Aorta (tissue), 5 donors: ENCODE measurements around the gene GNAO1. TPM values are rescaled to one million over a fixed set of nuclear protein-coding genes. Genes with fewer than 3 reads are reported as not detected.

Experiments used
- ATAC-seq: fragments of 200-7000 bp; cut with Tn5 transposase; one replicate; pipeline ENCODE4 v1.9.1; 2022; ENCODE audit warnings: moderate library complexity; ENCODE audit not compliant: low FRiP score
- DNase-seq, 2 donors: peaks; one replicate each; pipeline ENCODE4 v3.0.0-alpha.2; 2020
- H3K27ac ChIP-seq, 2 donors: one replicate each; pipeline ENCODE4 v1.5.1; 2013; ENCODE audit warnings: low read length in 2 of 2, mild to moderate bottlenecking in 2 of 2, moderate library complexity in 2 of 2, control low read depth in 1 of 2, inconsistent platforms in 1 of 2, low read depth in 1 of 2
- H3K27me3 ChIP-seq, 2 donors: one replicate each; pipeline ENCODE4 v1.6.1; 2013; ENCODE audit warnings: control low read depth in 1 of 2, low read length in 1 of 2, mild to moderate bottlenecking in 1 of 2, moderate library complexity in 1 of 2; ENCODE audit not compliant: insufficient read depth in 2 of 2, control insufficient read depth in 1 of 2
- H3K36me3 ChIP-seq, 2 donors: one replicate each; pipeline ENCODE4 v1.6.1; 2013; ENCODE audit warnings: control low read depth in 1 of 2, low read length in 1 of 2, mild to moderate bottlenecking in 1 of 2; ENCODE audit not compliant: insufficient read depth in 2 of 2, control insufficient read depth in 1 of 2
- H3K4me1 ChIP-seq, 2 donors: one replicate each; pipeline ENCODE4 v1.6.1; 2013; ENCODE audit warnings: low read length in 2 of 2, control low read depth in 1 of 2, mild to moderate bottlenecking in 1 of 2, moderate library complexity in 1 of 2; ENCODE audit not compliant: insufficient read depth in 2 of 2, control insufficient read depth in 1 of 2
- H3K4me3 ChIP-seq, 2 donors: one replicate each; pipeline ENCODE4 v1.5.1; 2013; ENCODE audit warnings: low read length in 2 of 2, control low read depth in 1 of 2, mild to moderate bottlenecking in 1 of 2
- H3K9me3 ChIP-seq: one replicate; pipeline ENCODE4 v1.6.1; 2013; ENCODE audit warnings: mild to moderate bottlenecking, low read length; ENCODE audit not compliant: control insufficient read depth
- WGBS, 2 donors: extraction: QIAGEN DNeasy Blood & Tissue Kit; methylation state at CpG; one replicate each; pipeline ENCODE4 v1.1.7; 2013; 5-methylcytosine and 5-hydroxymethylcytosine counted together
- intact Hi-C, 2 donors: fragments of 100-400 bp; cut with DNase I; formaldehyde crosslinking; loops; one replicate each; pipeline versions ENCODE4 v1.14.2 to v1.15.0; 2022
- polyA plus RNA-seq, 2 donors: library from polyadenylated mRNA; stranded (reverse); fragments of 200-250 nt; gene quantifications; one replicate each; pipeline ENCODE4 v1.2.3, GENCODE V29; 2013
- total RNA-seq, 2 donors: library from RNA; stranded (reverse); fragmentation: NEBNext Ultra II Directional; extraction: Animal tissue kit (Norgen Biotek cat#: 25700); gene quantifications; one replicate each; pipeline ENCODE4 v1.2.1, GENCODE V29; 2021
- donor health status: healthy with polysubstance abuse.
- donor health status: Bipolar disorder and iron deficiency.
- donor health status: DM: no; HTN: no; CAD: no.
- donor health status: DM: no; HTN: no; CAD: no.
- donor health status: DM: yes; HTN: yes; CAD: no.

The GNAO1 gene
- total and polyA plus RNA-seq, 4 donors, result 0.63 to 16.2 (median 4.2) TPM

DNA sequence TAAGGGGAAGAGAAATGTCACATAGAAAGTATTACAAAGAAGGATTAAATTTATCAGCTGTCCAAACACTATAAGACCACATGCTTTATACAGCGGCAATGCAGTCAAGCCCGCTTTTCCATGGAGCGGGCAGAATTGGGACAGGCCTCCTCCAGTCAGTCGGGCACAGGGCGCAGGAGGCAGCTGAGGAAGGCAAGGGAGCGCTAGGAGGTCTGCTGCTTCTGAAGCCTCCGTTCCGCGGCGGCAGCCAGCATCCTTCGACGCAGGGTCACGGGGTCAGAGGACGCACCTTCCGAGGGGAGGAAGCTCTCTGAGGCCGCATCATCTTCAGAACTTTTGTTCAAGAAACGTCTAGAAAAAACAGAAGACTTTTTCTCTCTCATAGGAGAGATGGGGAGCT is 171.4 kb downstream of the GNAO1 start:
- no peak for ATAC-seq
- Histone ChIP-seq H3K4me1 (no peaks in the 10 kb centered on the region), H3K36me3 (peaks cover 5 to 17% of the 10 kb centered on the region in 2 donors), H3K27me3 (no peaks in the 10 kb centered on the region), H3K9me3 (no peaks in the 10 kb centered on the region), H3K27ac (no peak overlapping the region), H3K4me3 (no peak overlapping the region)
- intact Hi-C loops, result no loop called here
- peak; percentile 27 to 71 for DNase-seq
- 92 to 93% methylated on average over 17 of the region's 17 CpGs for WGBS, 2 donors

DNA sequence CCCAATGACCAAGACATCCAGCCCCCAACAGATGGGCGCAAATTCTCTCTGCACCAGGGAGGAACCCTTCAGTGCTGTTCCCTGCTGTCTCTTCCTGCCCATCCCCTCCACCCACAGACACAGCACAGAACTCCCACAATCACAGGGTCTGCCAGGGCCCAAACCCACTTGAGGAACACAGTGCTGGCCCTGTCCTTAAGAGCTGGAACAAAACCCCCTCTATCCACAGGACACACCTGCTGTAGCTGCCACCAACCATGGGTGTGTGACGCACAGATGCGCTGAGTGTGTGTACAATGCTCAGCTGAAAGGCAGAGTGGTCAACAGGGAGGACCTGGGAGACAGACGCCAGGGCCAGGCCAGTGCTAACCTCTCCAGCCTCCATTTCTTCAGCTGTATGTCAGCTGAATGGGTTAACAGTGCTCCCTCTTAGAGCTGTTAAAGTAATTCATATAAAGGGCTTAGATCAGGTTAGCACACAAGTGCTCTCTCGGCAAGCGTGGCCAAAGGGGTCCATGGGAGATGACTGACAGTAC is 172.0 kb downstream of the GNAO1 start:
- intact Hi-C loops, result no loop called here
- no peak for ATAC-seq
- Histone ChIP-seq H3K27ac (no peak overlapping the region), H3K4me3 (no peak overlapping the region), H3K9me3 (no peaks in the 10 kb centered on the region), H3K4me1 (no peaks in the 10 kb centered on the region), H3K36me3 (peaks cover 5 to 17% of the 10 kb centered on the region in 2 donors), H3K27me3 (no peaks in the 10 kb centered on the region)
- WGBS, 2 donors, result 93 to 95% methylated on average over 6 of the region's 6 CpGs
- DNase-seq, result peak in 1 of 2 donors; percentile 20

DNA sequence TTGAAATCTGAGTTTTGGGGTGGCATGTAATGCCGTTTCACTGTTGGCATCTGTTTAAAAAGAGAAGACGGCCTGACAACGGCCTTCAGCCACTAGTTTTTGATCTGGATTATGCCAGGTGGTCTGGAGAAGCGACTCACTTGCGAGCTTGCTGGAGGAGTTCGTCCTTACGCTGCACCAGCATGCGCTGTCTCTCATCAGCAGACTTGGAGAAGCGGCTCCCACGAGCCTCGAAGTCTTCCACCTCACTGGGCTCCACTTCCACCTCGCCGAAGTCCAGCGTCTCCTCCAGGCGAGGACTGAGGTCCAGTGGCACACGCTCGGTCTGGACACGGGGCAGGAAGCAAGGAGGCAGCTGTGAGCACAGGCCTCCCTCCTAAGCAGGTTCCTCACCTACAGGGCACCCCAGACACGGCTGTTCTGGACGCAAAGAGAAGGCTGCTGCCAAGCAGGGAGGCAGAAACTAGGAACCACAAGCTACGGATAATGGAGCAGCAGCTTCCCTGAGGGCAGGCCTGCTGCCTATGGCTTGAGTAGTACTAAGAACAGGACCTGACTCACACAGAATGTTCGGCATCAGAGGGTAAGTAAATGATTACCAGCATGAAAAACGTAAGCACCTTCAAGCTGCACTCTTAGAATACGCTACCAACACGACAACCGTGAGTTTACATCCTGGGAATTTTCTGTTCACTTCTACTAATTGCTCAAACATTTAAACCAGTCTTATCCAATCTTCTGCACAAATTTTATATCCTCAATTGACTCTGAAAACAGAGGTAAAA is 172.7 kb downstream of the GNAO1 start:
- no peaks in the 10 kb centered on the region for H3K27me3 ChIP-seq
- ATAC-seq (no peak), DNase-seq (peak in 1 of 2 donors; percentile 30)
- no peaks in the 10 kb centered on the region for H3K9me3 ChIP-seq
- intact Hi-C loops, result no loop called here
- H3K36me3 ChIP-seq, result peaks cover 5 to 17% of the 10 kb centered on the region in 2 donors
- no peak overlapping the region for H3K4me3 ChIP-seq
- 93% methylated on average over 26 of the region's 26 CpGs for WGBS, 2 donors
- no peaks in the 10 kb centered on the region for H3K4me1 ChIP-seq
- H3K27ac ChIP-seq, result no peak overlapping the region

DNA sequence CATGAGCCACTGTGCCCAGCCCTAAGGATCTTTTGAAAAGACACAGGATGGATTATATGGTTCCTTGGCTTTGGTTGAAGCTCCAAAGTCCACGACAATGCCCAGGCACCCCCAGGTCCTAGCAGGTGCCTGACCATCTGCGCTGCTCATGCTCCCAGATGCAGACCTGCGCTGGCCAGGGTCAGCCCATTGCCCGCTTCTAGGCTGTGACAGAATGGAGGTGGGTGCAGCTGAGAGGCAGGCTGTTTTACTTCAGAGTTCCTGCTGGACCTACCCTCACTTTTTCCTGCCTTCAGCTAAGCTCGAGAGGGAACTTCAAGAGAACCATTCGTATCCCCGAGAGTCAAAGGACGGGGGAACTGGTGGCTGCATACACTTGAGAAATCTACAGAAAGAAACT is 173.6 kb downstream of the GNAO1 start:
- Histone ChIP-seq H3K9me3 (no peaks in the 10 kb centered on the region), H3K36me3 (peaks cover 5 to 17% of the 10 kb centered on the region in 2 donors), H3K27ac (no peak overlapping the region), H3K4me1 (no peaks in the 10 kb centered on the region), H3K4me3 (no peak overlapping the region), H3K27me3 (no peaks in the 10 kb centered on the region)
- ATAC-seq (no peak), DNase-seq (no peak)
- 93 to 94% methylated on average over 8 of the region's 8 CpGs for WGBS, 2 donors
- intact Hi-C loops, result no loop called here

DNA sequence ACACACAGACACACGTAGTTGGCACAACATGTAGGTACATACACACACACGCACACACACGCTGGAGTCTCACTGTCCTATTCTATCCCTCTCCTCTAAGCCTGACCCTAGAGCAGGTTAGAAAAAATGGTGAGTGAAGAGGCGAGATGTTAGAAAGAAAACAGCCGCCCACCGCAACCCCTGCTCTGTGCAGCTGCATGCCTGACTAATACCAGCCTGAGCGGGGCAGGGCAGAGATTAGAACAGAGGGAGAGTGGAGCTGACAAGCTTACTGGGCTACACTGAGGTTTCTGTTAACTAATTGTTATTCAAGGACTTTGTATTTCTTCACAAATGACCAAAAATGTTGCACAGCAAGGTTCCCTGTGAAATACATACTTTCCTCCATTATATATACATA is 174.3 kb downstream of the GNAO1 start:
- 88 to 96% methylated on average over 7 of the region's 7 CpGs for WGBS, 2 donors

DNA sequence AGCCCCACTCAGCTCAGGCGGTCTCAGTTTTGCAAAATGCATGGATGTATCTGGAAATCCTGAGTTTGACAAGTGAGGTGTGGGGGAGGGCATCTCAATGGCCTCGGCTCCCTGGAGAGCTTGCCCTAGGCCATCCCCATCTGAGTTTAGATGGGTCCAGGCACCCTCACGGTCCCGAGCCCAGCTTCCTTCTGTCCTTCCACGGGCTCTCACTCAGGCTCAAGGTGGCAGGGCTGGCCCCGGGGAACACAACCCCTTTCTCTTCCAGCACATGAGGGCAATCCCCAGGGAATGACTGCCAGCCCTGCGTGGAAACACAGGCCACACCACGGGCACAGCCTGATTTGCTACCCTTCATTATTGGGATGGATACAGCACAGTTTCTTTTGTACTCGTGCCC is 175.7 kb downstream of the GNAO1 start:
- Histone ChIP-seq H3K27ac (no peak overlapping the region), H3K4me1 (no peaks in the 10 kb centered on the region), H3K27me3 (no peaks in the 10 kb centered on the region), H3K4me3 (no peak overlapping the region), H3K36me3 (peaks cover 5 to 17% of the 10 kb centered on the region in 2 donors), H3K9me3 (no peaks in the 10 kb centered on the region)
- ATAC-seq, result no peak
- intact Hi-C loops, result no loop called here
- DNase-seq, result peak in 1 of 2 donors; percentile 67
- WGBS, 2 donors, result 88 to 90% methylated on average over 9 of the region's 9 CpGs

More for the DNA sequence above, 174.3 kb downstream of the GNAO1 start:
- Histone ChIP-seq H3K27ac (no peak overlapping the region), H3K9me3 (no peaks in the 10 kb centered on the region), H3K4me3 (no peak overlapping the region), H3K36me3 (peaks cover 5 to 17% of the 10 kb centered on the region in 2 donors), H3K27me3 (no peaks in the 10 kb centered on the region), H3K4me1 (no peaks in the 10 kb centered on the region)
- no peak for DNase-seq
- intact Hi-C loops, result no loop called here
- no peak for ATAC-seq

DNA sequence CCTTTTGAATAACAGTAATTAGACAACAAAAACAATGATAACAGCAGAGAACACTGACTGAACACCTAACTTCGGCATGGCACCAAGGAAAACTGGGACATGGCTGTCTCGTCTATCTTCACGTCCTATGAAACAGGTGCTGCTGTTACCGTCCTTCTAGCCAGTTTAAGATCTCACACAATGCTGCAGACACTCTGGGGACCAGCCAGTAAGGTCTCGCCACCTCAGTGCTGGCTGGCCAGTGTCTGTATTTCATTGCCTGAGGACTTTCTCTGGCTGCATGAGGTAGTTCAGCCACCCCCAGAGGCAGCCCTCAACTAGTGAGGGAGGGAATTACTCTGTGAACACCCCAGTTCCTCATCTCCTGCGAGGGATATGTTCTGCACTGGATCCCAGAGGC is 176.5 kb downstream of the GNAO1 start:
- H3K9me3 ChIP-seq, result no peaks in the 10 kb centered on the region
- no peaks in the 10 kb centered on the region for H3K4me1 ChIP-seq
- WGBS, 2 donors, result 92 to 94% methylated on average over 6 of the region's 6 CpGs
- H3K36me3 ChIP-seq, result peaks cover 0 to 12% of the 10 kb centered on the region in 2 donors
- DNase-seq (no peak), ATAC-seq (no peak)
- no peak overlapping the region for H3K4me3 ChIP-seq
- no peaks in the 10 kb centered on the region for H3K27me3 ChIP-seq
- intact Hi-C loops, result no loop called here
- H3K27ac ChIP-seq, result no peak overlapping the region

DNA sequence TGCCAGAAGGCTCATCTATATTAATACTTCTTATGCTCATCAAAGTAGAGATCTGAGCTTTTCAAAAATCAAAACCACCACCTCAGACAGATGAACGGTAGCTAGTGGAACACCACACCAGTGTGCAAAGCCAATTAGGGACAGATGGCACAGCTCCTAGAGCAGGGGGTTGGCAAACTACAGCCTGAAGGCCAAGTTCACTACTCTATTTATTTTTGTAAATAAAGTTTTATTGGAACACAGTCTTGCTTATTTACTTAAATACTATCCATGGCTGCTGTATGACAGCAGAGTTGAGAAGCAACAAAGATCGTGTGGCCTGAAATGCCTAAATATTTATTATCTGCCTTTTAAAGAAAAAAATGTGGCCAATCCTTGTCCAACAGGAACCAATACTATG is 177.3 kb downstream of the GNAO1 start:
- Histone ChIP-seq H3K27ac (no peak overlapping the region), H3K9me3 (no peaks in the 10 kb centered on the region), H3K27me3 (no peaks in the 10 kb centered on the region), H3K4me3 (no peak overlapping the region), H3K4me1 (no peaks in the 10 kb centered on the region), H3K36me3 (peaks cover 0 to 7% of the 10 kb centered on the region in 2 donors)
- intact Hi-C loops, result no loop called here
- DNase-seq, result no peak
- 91 to 94% methylated on average over 2 of the region's 2 CpGs for WGBS, 2 donors
- no peak for ATAC-seq

DNA sequence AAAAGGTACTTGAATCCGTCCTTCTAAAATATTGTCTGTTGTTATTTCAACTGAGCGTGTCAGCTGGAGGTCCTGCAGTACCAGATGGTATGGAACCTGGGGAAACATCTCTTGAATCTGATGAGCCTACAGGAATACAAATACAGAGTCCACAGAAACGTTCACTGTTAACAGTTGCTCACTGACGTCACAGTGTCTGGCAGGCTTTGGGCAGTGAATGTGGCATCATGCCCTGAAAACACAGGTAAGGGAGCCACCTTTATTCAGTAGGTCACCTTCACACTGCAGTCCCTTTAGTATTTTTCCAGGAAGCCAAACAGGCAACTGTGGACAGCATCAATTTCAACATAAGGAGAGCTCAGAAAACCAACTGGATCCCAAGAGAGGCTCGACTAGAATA is 177.9 kb downstream of the GNAO1 start:
- intact Hi-C loops, result no loop called here
- Histone ChIP-seq H3K27ac (no peak overlapping the region), H3K27me3 (no peaks in the 10 kb centered on the region), H3K36me3 (peaks cover 0 to 2% of the 10 kb centered on the region in 2 donors), H3K4me3 (no peak overlapping the region), H3K9me3 (no peaks in the 10 kb centered on the region), H3K4me1 (no peaks in the 10 kb centered on the region)
- WGBS, 2 donors, result 86 to 90% methylated on average over 5 of the region's 5 CpGs
- ATAC-seq (no peak), DNase-seq (no peak)
